Astrocyte (in vitro differentiated cells and primary cell): Measurements from ENCODE around the gene ETNK1.

Experiments used
- EZH2 ChIP-seq: IDR thresholded peaks from 2 replicates; pipeline ENCODE4 v1.6.1; 2012; ENCODE audit warnings: mild to moderate bottlenecking, low read length, inconsistent platforms; ENCODE audit not compliant: insufficient read depth
- TF ChIP-seq, protein P1 (sequence below): IDR thresholded peaks from 2 replicates; pipeline ENCODE4 v1.5.1; 2011; ENCODE audit warnings: low read depth, mild to moderate bottlenecking, inconsistent platforms, low read length, moderate library complexity; ENCODE audit not compliant: insufficient read depth

DNA sequence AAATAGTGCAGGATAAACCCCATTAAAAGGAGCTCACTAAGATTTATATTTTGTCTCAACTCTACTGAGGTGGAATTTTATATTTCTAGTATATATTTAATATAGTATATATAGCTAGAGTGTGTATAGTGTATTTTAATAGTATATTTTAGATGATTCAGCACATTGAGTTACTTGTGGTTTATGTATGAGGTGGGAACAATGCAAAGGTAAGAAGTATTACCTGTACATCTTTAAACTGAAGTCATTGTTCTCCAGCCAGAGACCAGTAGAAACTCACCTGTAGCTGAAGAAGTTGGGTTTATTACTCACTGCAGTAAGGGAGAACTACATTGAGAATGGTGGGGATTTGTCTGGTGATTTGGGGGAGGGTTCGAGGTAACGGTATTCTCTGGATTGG is 15.9 kb downstream of the ETNK1 start:
- TF ChIP-seq, protein P1, sequence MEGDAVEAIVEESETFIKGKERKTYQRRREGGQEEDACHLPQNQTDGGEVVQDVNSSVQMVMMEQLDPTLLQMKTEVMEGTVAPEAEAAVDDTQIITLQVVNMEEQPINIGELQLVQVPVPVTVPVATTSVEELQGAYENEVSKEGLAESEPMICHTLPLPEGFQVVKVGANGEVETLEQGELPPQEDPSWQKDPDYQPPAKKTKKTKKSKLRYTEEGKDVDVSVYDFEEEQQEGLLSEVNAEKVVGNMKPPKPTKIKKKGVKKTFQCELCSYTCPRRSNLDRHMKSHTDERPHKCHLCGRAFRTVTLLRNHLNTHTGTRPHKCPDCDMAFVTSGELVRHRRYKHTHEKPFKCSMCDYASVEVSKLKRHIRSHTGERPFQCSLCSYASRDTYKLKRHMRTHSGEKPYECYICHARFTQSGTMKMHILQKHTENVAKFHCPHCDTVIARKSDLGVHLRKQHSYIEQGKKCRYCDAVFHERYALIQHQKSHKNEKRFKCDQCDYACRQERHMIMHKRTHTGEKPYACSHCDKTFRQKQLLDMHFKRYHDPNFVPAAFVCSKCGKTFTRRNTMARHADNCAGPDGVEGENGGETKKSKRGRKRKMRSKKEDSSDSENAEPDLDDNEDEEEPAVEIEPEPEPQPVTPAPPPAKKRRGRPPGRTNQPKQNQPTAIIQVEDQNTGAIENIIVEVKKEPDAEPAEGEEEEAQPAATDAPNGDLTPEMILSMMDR = no peak
- TF ChIP-seq EZH2 = no peak
